Body of pancreas (tissue), 4 donors: ENCODE results near the gene MAPK10.

Experiments
- CTCF ChIP-seq, 7 experiments: fragments of 450-650 bp in 4 of 7; fragments of 200-600 bp in 3 of 7; sonication (generic) in 3 of 7; IDR thresholded peaks; one replicate each; pipeline ENCODE4 v1.5.1; 2016 to 2019; ENCODE audit warnings: antibody characterized with exemption in 7 of 7
- POLR2A ChIP-seq, 3 donors: fragments of 450-650 bp; IDR thresholded peaks; one replicate each; pipeline ENCODE4 v1.6.1; 2016; ENCODE audit warnings: antibody characterized with exemption in 3 of 3, mild to moderate bottlenecking in 2 of 3

GRCh38 chr4:85940151-85940550, 419.7 kb downstream of the MAPK10 start:
- TF ChIP-seq CTCF (IDR thresholded peaks at IDR 0.05): no peak
- no peak for TF ChIP-seq POLR2A (IDR thresholded peaks at IDR 0.05)
